OCI-LY7 (cell line): ENCODE data around the gene NFE2L1. TPM values are rescaled to one million over a fixed set of nuclear protein-coding genes. Genes with fewer than 3 reads are reported as not detected.
"Not testable (repeated sequence)": the region's sequence is repeated elsewhere in the genome, so short reads cannot be mapped to it uniquely, and the experiment has no call there.

Experiments used
- BruUV-seq: library from RNA; stranded (reverse); fragments of 400-500 nt; replicated peaks from 2 replicates; lab custom pipeline; 2021; lab: Mats Ljungman, UMichigan
- CTCF ChIA-PET: fragments of 300-600 bp; sonication (Branson Sonifier 250); formaldehyde crosslinking; loops from one replicate; lab custom pipeline; 2022; ENCODE audit warnings: antibody characterized with exemption; ENCODE audit not compliant: unreplicated experiment; lab: Charles Lee
- POLR2A ChIA-PET: fragments of 300-600 bp; sonication (Branson Sonifier 250); formaldehyde crosslinking; loops from one replicate; lab custom pipeline; 2022; ENCODE audit warnings: antibody characterized with exemption; lab: Charles Lee
- DNase-seq: peaks from one replicate; pipeline ENCODE4 v3.0.0-alpha.2; 2015; ENCODE audit warnings: low spot score
- H2AFZ ChIP-seq: fragments of 200-600 bp; sonication (generic), shearing (Covaris generic); 2 replicates; pipeline ENCODE4 v1.6.1; 2014; ENCODE audit warnings: mild to moderate bottlenecking, antibody characterized with exemption, low read length, moderate library complexity
- H3K27ac ChIP-seq: fragments of 200-600 bp; sonication (generic); 2 replicates; pipeline ENCODE4 v1.5.1; 2014; ENCODE audit warnings: mixed run types, low read depth, mild to moderate bottlenecking, moderate library complexity, low read length, inconsistent platforms; ENCODE audit not compliant: poor library complexity, severe bottlenecking
- H3K36me3 ChIP-seq: fragments of 200-600 bp; sonication (generic); 2 replicates; pipeline ENCODE4 v1.6.1; 2014; ENCODE audit warnings: mild to moderate bottlenecking, antibody characterized with exemption, low read length, moderate library complexity, mixed read lengths; ENCODE audit not compliant: insufficient read depth
- H3K4me1 ChIP-seq: fragments of 200-600 bp; sonication (generic); 2 replicates; pipeline ENCODE4 v1.5.1; 2014; ENCODE audit warnings: mild to moderate bottlenecking, low read length; ENCODE audit not compliant: insufficient read depth, poor library complexity, severe bottlenecking
- H3K4me2 ChIP-seq: fragments of 200-600 bp; sonication (generic); 2 replicates; pipeline ENCODE4 v1.6.1; 2014; ENCODE audit warnings: mild to moderate bottlenecking, low read length
- H3K4me3 ChIP-seq: fragments of 200-600 bp; sonication (generic); 2 replicates; pipeline ENCODE4 v1.5.1; 2014; ENCODE audit warnings: mild to moderate bottlenecking, low read depth, low read length; ENCODE audit not compliant: poor library complexity, severe bottlenecking
- H3K79me2 ChIP-seq: fragments of 200-600 bp; sonication (generic); 2 replicates; pipeline ENCODE4 v1.6.1; 2016; ENCODE audit warnings: low read depth, mild to moderate bottlenecking, low read length, moderate library complexity, mixed read lengths; ENCODE audit not compliant: insufficient read depth
- H3K9me2 ChIP-seq: fragments of 200-600 bp; sonication (generic); 2 replicates; pipeline ENCODE4 v1.6.1; 2016; ENCODE audit warnings: mild to moderate bottlenecking, low read length, mixed read lengths; ENCODE audit not compliant: insufficient read depth
- H3K9me3 ChIP-seq: fragments of 200-600 bp; sonication (generic); 2 replicates; pipeline ENCODE4 v1.6.1; 2014; ENCODE audit warnings: mild to moderate bottlenecking, mixed run types, low read length, mixed read lengths
- H4K20me1 ChIP-seq: fragments of 200-600 bp; sonication (generic); 2 replicates; pipeline ENCODE4 v1.6.1; 2014; ENCODE audit warnings: mild to moderate bottlenecking, antibody characterized with exemption, low read length, moderate library complexity, mixed read lengths; ENCODE audit not compliant: insufficient read depth
- EZH2phosphoT487 ChIP-seq: fragments of 200-600 bp; sonication (generic); IDR thresholded peaks from 2 replicates; pipeline ENCODE4 v1.6.1; 2018; ENCODE audit warnings: low read depth, borderline replicate concordance, mild to moderate bottlenecking, mixed run types, antibody characterized with exemption, low read length, moderate library complexity, mixed read lengths
- intact Hi-C: fragments of 100-400 bp; cut with micrococcal nuclease; formaldehyde crosslinking; loops from one replicate; pipeline ENCODE4 v1.10.0; 2022; ENCODE audit not compliant: unreplicated experiment
- total RNA-seq, 2 experiments: library from RNA; depleted of rRNA in 1 of 2; stranded (reverse); fragments of >200 nt in 1 of 2; shearing (Covaris generic) in 1 of 2; gene quantifications; 2 replicates each; pipeline ENCODE4 v1.2.3, GENCODE V29; 2014 to 2022
- TF ChIP-seq, protein P1 (sequence below): fragments of 200-600 bp; sonication (generic); conservative IDR thresholded peaks from 2 replicates; pipeline ENCODE4 v1.5.1; 2014; ENCODE audit warnings: mild to moderate bottlenecking, antibody characterized with exemption, low read length, moderate library complexity, mixed read lengths

Gene NFE2L1
- total RNA-seq, 2 experiments from 2014 or later, result 42.3 to 106 TPM

DNA sequence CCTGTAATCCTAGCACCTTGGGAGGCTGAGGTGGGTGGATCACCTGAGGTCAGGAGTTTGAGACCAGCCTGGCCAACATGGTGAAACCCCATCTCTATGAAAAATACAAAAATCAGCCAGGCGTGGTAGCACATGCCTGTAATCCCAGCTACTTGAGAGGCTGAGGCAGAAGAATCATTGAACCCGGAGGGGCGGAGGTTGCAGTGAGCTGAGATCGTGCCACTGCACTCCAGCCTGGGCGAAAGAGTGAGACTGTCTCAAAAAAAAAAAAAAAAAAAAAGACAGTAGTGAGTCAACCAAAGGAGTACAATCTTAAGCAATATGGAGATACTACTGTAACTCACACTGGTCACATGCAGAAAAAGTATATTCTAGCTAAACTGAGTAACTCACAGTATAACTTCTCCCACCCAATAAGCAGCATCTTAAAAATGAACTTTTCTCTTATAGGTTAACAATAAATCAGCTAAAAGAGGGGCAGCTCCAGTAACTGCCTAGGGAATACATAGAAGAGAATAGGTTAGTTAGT is 25.5 kb downstream of the NFE2L1 start:
- H3K9me2 ChIP-seq, H3K4me1 ChIP-seq, H3K79me2 ChIP-seq, H3K4me3 ChIP-seq, H3K9me3 ChIP-seq, DNase-seq, H3K27ac ChIP-seq, H4K20me1 ChIP-seq, H3K4me2 ChIP-seq, H2AFZ ChIP-seq, BruUV-seq, CTCF ChIA-PET: not testable (repeated sequence)
- intact Hi-C loops, result loop anchor here (1.0 kb wide), 1 partner anchor 47 kb away; no protein-coding TSS in a partner anchor
- peaks cover 79% of the 10 kb centered on the region for H3K36me3 ChIP-seq
- POLR2A ChIA-PET, result interaction anchor here (0.8 to 1.2 kb wide), 2 partner anchors 19 to 45 kb away, joined by 3 to 4 read pairs; no protein-coding TSS in a partner anchor

GRCh38 chr17:48074322-48075081 is 26.3 kb downstream of the NFE2L1 start:
- Histone ChIP-seq H3K9me2 (no peaks in the 10 kb centered on the region), H4K20me1 (no peaks in the 10 kb centered on the region; the same call in 1 of the 2 replicates), H3K27ac (no peak overlapping the region), H3K4me2 (no peak overlapping the region), H3K9me3 (no peaks in the 10 kb centered on the region), H3K36me3 (peaks cover 73% of the 10 kb centered on the region), H2AFZ (no peak overlapping the region), H3K4me1 (no peaks in the 10 kb centered on the region), H3K4me3 (no peak overlapping the region), H3K79me2 (peaks cover 3% of the 10 kb centered on the region; the same call in 1 of the 2 replicates)
- ChIA-PET CTCF (interaction anchor here (0.7 kb wide), 1 partner anchor 9 kb away, joined by 3 read pairs; no protein-coding TSS in a partner anchor), POLR2A (interaction anchor here (0.8 kb wide), 1 partner anchor 20 kb away, joined by 4 read pairs; no protein-coding TSS in a partner anchor)
- DNase-seq, result peak; percentile 75
- intact Hi-C loops, result loop anchor here (1.0 kb wide), 1 partner anchor 48 kb away; no protein-coding TSS in a partner anchor
- no TSS peak for BruUV-seq
- TF ChIP-seq, protein P1, sequence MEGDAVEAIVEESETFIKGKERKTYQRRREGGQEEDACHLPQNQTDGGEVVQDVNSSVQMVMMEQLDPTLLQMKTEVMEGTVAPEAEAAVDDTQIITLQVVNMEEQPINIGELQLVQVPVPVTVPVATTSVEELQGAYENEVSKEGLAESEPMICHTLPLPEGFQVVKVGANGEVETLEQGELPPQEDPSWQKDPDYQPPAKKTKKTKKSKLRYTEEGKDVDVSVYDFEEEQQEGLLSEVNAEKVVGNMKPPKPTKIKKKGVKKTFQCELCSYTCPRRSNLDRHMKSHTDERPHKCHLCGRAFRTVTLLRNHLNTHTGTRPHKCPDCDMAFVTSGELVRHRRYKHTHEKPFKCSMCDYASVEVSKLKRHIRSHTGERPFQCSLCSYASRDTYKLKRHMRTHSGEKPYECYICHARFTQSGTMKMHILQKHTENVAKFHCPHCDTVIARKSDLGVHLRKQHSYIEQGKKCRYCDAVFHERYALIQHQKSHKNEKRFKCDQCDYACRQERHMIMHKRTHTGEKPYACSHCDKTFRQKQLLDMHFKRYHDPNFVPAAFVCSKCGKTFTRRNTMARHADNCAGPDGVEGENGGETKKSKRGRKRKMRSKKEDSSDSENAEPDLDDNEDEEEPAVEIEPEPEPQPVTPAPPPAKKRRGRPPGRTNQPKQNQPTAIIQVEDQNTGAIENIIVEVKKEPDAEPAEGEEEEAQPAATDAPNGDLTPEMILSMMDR, result peak; percentile 92
- TF ChIP-seq EZH2phosphoT487, result no peak

DNA sequence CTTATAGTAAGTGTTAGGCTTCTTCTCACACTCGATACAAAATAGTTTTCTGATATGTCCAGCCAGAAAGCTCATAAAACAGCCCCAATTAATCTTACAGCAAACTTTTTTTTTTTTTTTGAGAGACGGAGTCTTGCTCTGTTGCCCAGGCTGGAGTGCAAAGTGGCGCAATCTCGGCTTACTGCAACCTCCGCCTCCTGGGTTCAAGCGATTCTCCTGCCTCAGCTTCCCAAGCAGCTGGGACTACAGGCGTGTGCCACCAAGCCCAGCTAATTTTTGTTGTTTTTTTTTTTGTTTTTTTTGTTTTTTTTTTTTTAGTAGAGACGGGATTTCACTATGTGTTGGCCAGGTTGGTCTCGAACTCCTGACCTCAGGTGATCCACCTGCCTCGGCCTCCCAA is 29.0 kb downstream of the NFE2L1 start:
- H3K4me1 ChIP-seq, H3K27ac ChIP-seq, H3K4me3 ChIP-seq, H3K9me2 ChIP-seq, H4K20me1 ChIP-seq, intact Hi-C loops, H2AFZ ChIP-seq, DNase-seq, CTCF ChIA-PET, H3K4me2 ChIP-seq, H3K9me3 ChIP-seq, BruUV-seq: not testable (repeated sequence)
- POLR2A ChIA-PET, result interaction anchor here (0.8 kb wide), 1 partner anchor 21 kb away, joined by 3 read pairs; no protein-coding TSS in a partner anchor
- Histone ChIP-seq H3K36me3 (peaks cover 48% of the 10 kb centered on the region), H3K79me2 (peaks cover 14% of the 10 kb centered on the region; the same call in 1 of the 2 replicates)
